OCI-LY3 (cell line): ENCODE results near the gene AQP1.

Experiments used
- CTCF ChIP-seq: fragments of 200-600, 300-600 bp; sonication (generic); IDR thresholded peaks from 2 replicates; pipeline ENCODE4 v1.5.1; 2014; ENCODE audit warnings: antibody characterized with exemption, low read length, low read depth
- EZH2phosphoT487 ChIP-seq: fragments of 200-600 bp; shearing (Covaris generic); IDR thresholded peaks from 2 replicates; pipeline ENCODE4 v1.6.1; 2018; ENCODE audit warnings: antibody characterized with exemption, mixed run types, low read depth

- no peak for TF ChIP-seq CTCF
- TF ChIP-seq EZH2phosphoT487, result no peak
These were observed 54.2 kb downstream of the AQP1 start for GRCh38 chr7:30965883-30966282.
